Measurements from ENCODE around the gene ZNF672.

Gene ZNF672

DNA sequence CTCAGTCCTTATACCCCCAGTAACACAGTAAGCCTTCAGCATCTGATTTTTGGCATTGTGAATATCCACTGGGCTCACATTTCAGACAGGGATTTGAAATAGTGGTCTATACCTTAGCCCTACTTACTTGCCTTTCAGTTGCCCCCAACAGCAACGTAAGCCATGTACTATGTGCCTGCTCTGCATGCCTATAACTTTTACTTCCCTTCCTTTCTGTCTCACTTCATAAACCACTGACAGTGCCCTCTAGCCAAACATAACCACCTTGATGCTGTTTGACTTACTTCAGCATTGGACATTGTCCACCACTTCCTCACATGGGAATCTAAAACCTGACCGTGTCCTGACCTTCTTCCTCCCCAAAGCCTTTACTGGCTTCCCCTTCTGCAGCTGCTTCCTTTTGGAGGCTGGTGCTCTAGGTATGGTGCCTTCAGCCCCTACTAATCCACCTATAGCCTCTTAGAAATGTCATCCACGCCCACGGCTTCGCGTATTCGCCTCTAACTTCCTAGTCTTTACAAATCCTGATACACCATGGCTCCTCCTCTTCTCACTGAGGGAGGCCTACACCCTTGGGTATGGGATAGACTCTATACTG, 3.6 kb upstream of the ZNF672 start:
- H3K27me3 ChIP-seq (ENCODE audit: control insufficient read depth in 1 of 2, insufficient read depth in 2 of 2, low read length in 2 of 2) = no peaks in the 10 kb centered on the region
- no peaks in the 10 kb centered on the region for H3K36me3 ChIP-seq (ENCODE audit: control insufficient read depth in 2 of 2, insufficient read depth in 2 of 2, low read length in 2 of 2)
- no peak overlapping the region for H3K4me3 ChIP-seq (ENCODE audit: low read length in 2 of 2)
- peaks cover 11% of the 10 kb centered on the region for H3K4me1 ChIP-seq (ENCODE audit: control insufficient read depth, insufficient read depth, low read length)
- no peaks in the 10 kb centered on the region for H3K9me3 ChIP-seq (ENCODE audit: control insufficient read depth in 2 of 2, low read length in 2 of 2)
- H3K27ac ChIP-seq (ENCODE audit: low read length) = no peak overlapping the region
- no peak overlapping the region for H3K9ac ChIP-seq (ENCODE audit: low read length in 2 of 2)

DNA sequence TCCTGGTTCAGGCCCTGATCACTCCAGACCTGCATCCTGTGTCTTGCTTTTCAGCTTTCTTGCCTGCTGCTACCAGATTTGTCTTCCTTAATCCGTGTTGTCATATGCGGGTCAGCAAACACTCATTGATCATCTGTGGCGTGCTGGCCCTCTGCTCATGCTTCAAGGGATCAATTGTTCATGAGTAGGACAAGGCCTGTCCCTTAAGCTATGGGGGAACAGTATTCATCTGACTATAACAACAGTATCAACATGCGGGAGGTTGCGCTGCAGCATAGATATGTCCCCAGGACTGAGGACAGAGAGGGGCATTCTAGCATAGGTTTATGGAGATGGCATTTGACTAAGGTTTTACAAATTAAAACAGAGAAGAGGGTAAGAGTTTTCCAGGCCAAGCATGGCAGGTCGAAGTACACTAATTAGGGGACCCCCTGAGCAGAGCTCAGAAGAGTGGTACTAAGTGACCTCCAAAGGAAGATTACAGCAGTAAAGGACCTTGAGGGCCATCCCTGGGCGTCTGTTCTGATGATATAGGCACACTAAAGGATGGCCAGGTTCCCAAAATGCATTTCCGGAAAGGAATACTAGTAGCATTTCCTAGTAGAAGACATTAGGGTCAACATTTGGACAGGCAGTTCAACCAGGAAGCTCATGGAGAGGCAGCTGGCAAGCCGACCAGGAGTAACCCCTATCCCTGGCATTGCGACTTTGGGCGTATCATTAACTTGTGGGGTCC, 811 bp upstream of the ZNF672 start:
- no peaks in the 10 kb centered on the region for H3K9me3 ChIP-seq (ENCODE audit: control insufficient read depth in 2 of 2, low read length in 2 of 2)
- H3K36me3 ChIP-seq (ENCODE audit: control insufficient read depth in 2 of 2, insufficient read depth in 2 of 2, low read length in 2 of 2) = no peaks in the 10 kb centered on the region

DNA sequence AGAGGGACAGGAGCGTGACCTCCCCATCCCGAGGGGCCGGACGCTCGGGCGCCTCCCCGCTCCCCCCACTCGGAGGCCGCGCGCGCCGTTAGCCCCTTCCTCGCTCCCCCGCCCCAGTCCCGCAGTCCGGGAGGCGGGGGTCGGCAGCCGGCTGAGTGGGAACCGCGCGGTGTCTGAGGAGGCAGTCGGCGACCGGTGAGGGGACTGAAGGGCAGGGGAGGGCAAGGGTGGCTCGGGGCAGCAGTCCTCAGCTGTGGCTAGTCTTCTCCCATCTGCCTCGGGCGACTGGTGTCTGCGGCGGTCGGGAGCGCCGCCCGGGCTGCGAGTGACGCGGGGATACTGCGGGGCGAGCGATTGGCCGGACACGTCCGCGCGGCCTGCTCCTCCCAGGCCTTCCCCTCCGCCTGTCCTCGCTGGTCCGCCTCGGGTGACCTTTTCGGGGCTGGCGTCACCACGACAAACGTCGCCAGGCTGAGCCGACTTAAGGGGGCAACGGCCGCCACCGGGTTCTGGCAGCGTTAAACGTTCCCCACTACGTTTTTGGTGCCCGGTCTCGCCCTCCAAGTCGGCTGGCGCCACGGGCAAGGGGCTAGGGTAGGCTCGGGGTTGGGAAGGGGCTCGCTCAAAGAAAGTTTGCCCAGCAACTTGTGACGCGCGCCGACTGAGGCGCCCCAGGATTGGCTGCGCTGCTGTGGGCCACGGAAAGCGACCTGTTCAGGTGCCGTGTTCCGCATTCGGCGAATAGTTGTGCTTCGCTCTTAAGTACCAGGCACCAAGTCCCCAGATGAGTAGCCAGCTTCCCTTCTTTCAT, 538 bp downstream of the ZNF672 start:
- Histone ChIP-seq H3K27ac (ENCODE audit: low read length) (peak overlapping the region; percentile 100), H3K4me3 (ENCODE audit: low read length in 2 of 2) (peak overlapping the region; percentile 67 to 87), H3K9ac (ENCODE audit: low read length in 2 of 2) (peak overlapping the region; percentile 95 to 97), H3K9me3 (ENCODE audit: control insufficient read depth in 2 of 2, low read length in 2 of 2) (no peaks in the 10 kb centered on the region), H3K27me3 (ENCODE audit: control insufficient read depth in 1 of 2, insufficient read depth in 2 of 2, low read length in 2 of 2) (no peaks in the 10 kb centered on the region), H3K36me3 (ENCODE audit: control insufficient read depth in 2 of 2, insufficient read depth in 2 of 2, low read length in 2 of 2) (no peaks in the 10 kb centered on the region), H3K4me1 (ENCODE audit: control insufficient read depth, insufficient read depth, low read length) (peaks cover 27% of the 10 kb centered on the region)

More for the DNA sequence above, 811 bp upstream of the ZNF672 start:
- H3K4me3 ChIP-seq (ENCODE audit: low read length in 2 of 2) = peak overlapping the region; percentile 79 to 87
- H3K27me3 ChIP-seq (ENCODE audit: control insufficient read depth in 1 of 2, insufficient read depth in 2 of 2, low read length in 2 of 2) = no peaks in the 10 kb centered on the region
- peak overlapping the region; percentile 100 for H3K27ac ChIP-seq (ENCODE audit: low read length)
- peaks cover 19% of the 10 kb centered on the region for H3K4me1 ChIP-seq (ENCODE audit: control insufficient read depth, insufficient read depth, low read length)
- peak overlapping the region; percentile 66 to 84 for H3K9ac ChIP-seq (ENCODE audit: low read length in 2 of 2)

GRCh38 chr1:248839168-248839555, 1.1 kb downstream of the ZNF672 start:
- no peaks in the 10 kb centered on the region for H3K27me3 ChIP-seq (ENCODE audit: control insufficient read depth in 1 of 2, insufficient read depth in 2 of 2, low read length in 2 of 2)
- peak overlapping the region; percentile 100 for H3K27ac ChIP-seq (ENCODE audit: low read length)
- no peaks in the 10 kb centered on the region for H3K36me3 ChIP-seq (ENCODE audit: control insufficient read depth in 2 of 2, insufficient read depth in 2 of 2, low read length in 2 of 2)
- H3K9ac ChIP-seq (ENCODE audit: low read length in 2 of 2) = peak overlapping the region; percentile 95 to 97
- H3K4me1 ChIP-seq (ENCODE audit: control insufficient read depth, insufficient read depth, low read length) = peaks cover 27% of the 10 kb centered on the region
- no peaks in the 10 kb centered on the region for H3K9me3 ChIP-seq (ENCODE audit: control insufficient read depth in 2 of 2, low read length in 2 of 2)
- peak overlapping the region; percentile 67 to 87 for H3K4me3 ChIP-seq (ENCODE audit: low read length in 2 of 2)

DNA sequence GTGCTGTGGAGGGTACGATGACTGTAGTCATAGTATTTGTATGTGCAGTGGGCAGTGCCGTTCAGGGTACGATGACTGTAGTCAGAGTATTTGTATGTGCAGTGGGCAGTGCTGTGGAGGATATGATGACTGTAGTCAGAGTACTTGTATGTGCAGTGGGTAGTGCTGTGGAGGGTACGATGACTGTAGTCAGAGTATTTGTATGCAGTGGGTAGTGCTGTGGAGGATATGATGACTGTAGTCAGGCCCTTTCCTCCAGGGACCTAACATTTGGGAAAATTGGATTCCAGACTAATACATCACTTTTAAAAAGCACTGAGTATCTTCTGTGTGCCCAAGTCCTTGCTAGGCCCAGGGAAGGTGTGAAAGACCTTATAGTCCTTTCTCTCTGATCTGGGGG, 2.9 kb downstream of the ZNF672 start:
- H3K27me3 ChIP-seq (ENCODE audit: control insufficient read depth in 1 of 2, insufficient read depth in 2 of 2, low read length in 2 of 2) = no peaks in the 10 kb centered on the region
- peak overlapping the region in 1 of 2 donors; percentile 19 for H3K9ac ChIP-seq (ENCODE audit: low read length in 2 of 2)
- peaks cover 27% of the 10 kb centered on the region for H3K4me1 ChIP-seq (ENCODE audit: control insufficient read depth, insufficient read depth, low read length)
- no peak overlapping the region for H3K4me3 ChIP-seq (ENCODE audit: low read length in 2 of 2)
- H3K36me3 ChIP-seq (ENCODE audit: control insufficient read depth in 2 of 2, insufficient read depth in 2 of 2, low read length in 2 of 2) = peaks cover 14 to 15% of the 10 kb centered on the region in 2 donors
- H3K27ac ChIP-seq (ENCODE audit: low read length) = no peak overlapping the region
- H3K9me3 ChIP-seq (ENCODE audit: control insufficient read depth in 2 of 2, low read length in 2 of 2) = no peaks in the 10 kb centered on the region

DNA sequence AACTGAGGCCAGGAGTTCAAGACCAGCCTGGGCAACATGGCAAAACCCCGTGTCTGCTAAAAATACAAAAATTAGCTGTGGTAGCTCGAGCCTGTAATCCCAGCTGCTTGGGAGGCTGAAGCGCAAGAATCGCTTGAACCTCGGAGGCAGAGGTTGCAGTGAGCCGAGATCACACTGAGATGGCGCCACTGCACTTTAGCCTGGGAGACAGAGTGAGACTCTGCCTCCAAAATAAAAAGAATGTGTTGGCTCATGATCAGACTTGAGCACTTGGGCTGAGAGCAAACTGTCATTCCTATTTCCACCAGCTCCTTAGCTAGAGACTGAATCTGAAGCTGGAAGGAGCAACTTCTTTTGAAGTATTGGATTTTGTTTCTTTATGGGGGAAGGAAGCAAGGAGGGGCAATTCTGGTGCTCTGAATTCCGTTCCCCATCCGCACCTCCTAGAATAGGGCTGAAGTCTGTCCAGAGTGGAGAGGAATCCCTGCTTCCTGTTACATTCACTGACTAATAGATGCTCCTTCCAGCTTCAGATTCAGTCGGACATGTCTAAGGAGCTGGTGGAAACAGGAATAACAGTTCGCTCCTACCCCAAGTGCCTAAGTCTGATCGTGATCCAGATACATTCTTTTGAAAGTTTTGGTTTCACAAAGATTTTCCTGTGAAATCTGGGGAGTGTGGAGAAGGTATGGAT, 3.8 kb downstream of the ZNF672 start:
- peaks cover 23 to 24% of the 10 kb centered on the region in 2 donors for H3K36me3 ChIP-seq (ENCODE audit: control insufficient read depth in 2 of 2, insufficient read depth in 2 of 2, low read length in 2 of 2)
- no peaks in the 10 kb centered on the region for H3K27me3 ChIP-seq (ENCODE audit: control insufficient read depth in 1 of 2, insufficient read depth in 2 of 2, low read length in 2 of 2)
- peak overlapping the region; percentile 39 to 55 for H3K9ac ChIP-seq (ENCODE audit: low read length in 2 of 2)
- no peaks in the 10 kb centered on the region for H3K9me3 ChIP-seq (ENCODE audit: control insufficient read depth in 2 of 2, low read length in 2 of 2)
- peak overlapping the region; percentile 49 for H3K27ac ChIP-seq (ENCODE audit: low read length)
- H3K4me1 ChIP-seq (ENCODE audit: control insufficient read depth, insufficient read depth, low read length) = peaks cover 27% of the 10 kb centered on the region
- peak overlapping the region in 1 of 2 donors; percentile 29 for H3K4me3 ChIP-seq (ENCODE audit: low read length in 2 of 2)

DNA sequence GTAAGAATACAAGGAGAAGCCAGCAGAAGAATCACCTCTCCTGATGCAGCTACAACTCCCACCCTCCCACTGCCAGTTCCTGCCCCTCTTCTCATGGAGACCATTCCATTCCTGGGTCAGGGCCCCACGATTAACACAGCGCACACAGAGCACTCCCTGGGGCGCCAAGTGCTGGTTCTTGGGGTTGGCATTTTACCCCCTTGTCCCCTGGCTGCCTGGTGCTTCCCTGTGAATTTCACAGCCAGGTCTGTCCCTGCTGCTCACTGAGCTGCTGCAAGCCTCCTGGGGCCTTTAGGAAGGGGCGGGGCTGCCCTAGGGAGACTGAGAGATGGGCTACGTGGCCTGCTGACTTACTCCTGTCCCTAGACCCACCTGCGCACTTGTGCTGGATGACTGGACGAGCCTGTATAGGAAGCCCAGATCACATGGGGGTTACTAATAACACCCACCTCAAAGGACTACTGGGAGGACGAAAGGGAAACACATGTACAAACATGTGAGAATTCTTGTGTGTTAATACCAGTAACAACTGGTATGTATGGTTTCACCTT, 4.8 kb downstream of the ZNF672 start:
- Histone ChIP-seq H3K27ac (ENCODE audit: low read length) (peak overlapping the region; percentile 49), H3K4me1 (ENCODE audit: control insufficient read depth, insufficient read depth, low read length) (peaks cover 21% of the 10 kb centered on the region), H3K27me3 (ENCODE audit: control insufficient read depth in 1 of 2, insufficient read depth in 2 of 2, low read length in 2 of 2) (no peaks in the 10 kb centered on the region), H3K9me3 (ENCODE audit: control insufficient read depth in 2 of 2, low read length in 2 of 2) (no peaks in the 10 kb centered on the region), H3K36me3 (ENCODE audit: control insufficient read depth in 2 of 2, insufficient read depth in 2 of 2, low read length in 2 of 2) (peaks cover 30 to 33% of the 10 kb centered on the region in 2 donors), H3K4me3 (ENCODE audit: low read length in 2 of 2) (no peak overlapping the region), H3K9ac (ENCODE audit: low read length in 2 of 2) (peak overlapping the region in 1 of 2 donors; percentile 5)

- no peaks in the 10 kb centered on the region for H3K9me3 ChIP-seq (ENCODE audit: control insufficient read depth in 2 of 2, low read length in 2 of 2)
- peaks cover 37 to 41% of the 10 kb centered on the region in 2 donors for H3K36me3 ChIP-seq (ENCODE audit: control insufficient read depth in 2 of 2, insufficient read depth in 2 of 2, low read length in 2 of 2)
- H3K9ac ChIP-seq (ENCODE audit: low read length in 2 of 2) = no peak overlapping the region
- no peaks in the 10 kb centered on the region for H3K27me3 ChIP-seq (ENCODE audit: control insufficient read depth in 1 of 2, insufficient read depth in 2 of 2, low read length in 2 of 2)
- H3K4me1 ChIP-seq (ENCODE audit: control insufficient read depth, insufficient read depth, low read length) = peaks cover 21% of the 10 kb centered on the region
- H3K4me3 ChIP-seq (ENCODE audit: low read length in 2 of 2) = no peak overlapping the region
- H3K27ac ChIP-seq (ENCODE audit: low read length) = no peak overlapping the region
Measured at GRCh38 chr1:248843687-248844086, 5.7 kb downstream of the ZNF672 start.

- Histone ChIP-seq H3K36me3 (ENCODE audit: control insufficient read depth in 2 of 2, insufficient read depth in 2 of 2, low read length in 2 of 2) (peaks cover 45 to 47% of the 10 kb centered on the region in 2 donors), H3K27me3 (ENCODE audit: control insufficient read depth in 1 of 2, insufficient read depth in 2 of 2, low read length in 2 of 2) (no peaks in the 10 kb centered on the region), H3K4me3 (ENCODE audit: low read length in 2 of 2) (no peak overlapping the region), H3K4me1 (ENCODE audit: control insufficient read depth, insufficient read depth, low read length) (peaks cover 18% of the 10 kb centered on the region), H3K9me3 (ENCODE audit: control insufficient read depth in 2 of 2, low read length in 2 of 2) (no peaks in the 10 kb centered on the region), H3K9ac (ENCODE audit: low read length in 2 of 2) (no peak overlapping the region), H3K27ac (ENCODE audit: low read length) (no peak overlapping the region)
Measured at GRCh38 chr1:248844526-248844925, 6.5 kb downstream of the ZNF672 start.
